Natural killer cell treated with Interleukin-12 subunit alpha and Interleukin-12 subunit beta and Interleukin-15 and Interleukin-18, amount 100 ng/mL, for 72 hours (primary cell): ENCODE data around the gene PML. TPM values are rescaled to one million over a fixed set of nuclear protein-coding genes. Genes with fewer than 3 reads are reported as not detected.

Source experiments
- ATAC-seq, 2 donors: fragments of 150-1000 bp; cut with Tn5 transposase in 1 of 2; sonication (Bioruptor Pico), chemical (Tn5 transposase) in 1 of 2; 2 replicates each; pipeline ENCODE4 v1.10.0; 2021
- DNase-seq: peaks from one replicate; pipeline ENCODE4 v3.0.0; 2022; ENCODE audit warnings: low spot score
- H3K27ac Mint-ChIP-seq, 2 donors: 1 replicate in 1 of 2; 2 replicates in 1 of 2; pipeline ENCODE4 v1.8.0; 2022; ENCODE audit warnings: mixed read lengths in 2 of 2, mild to moderate bottlenecking in 1 of 2, moderate library complexity in 1 of 2
- H3K27me3 Mint-ChIP-seq, 2 donors: 1 replicate in 1 of 2; 2 replicates in 1 of 2; pipeline ENCODE4 v1.8.0; 2022; ENCODE audit warnings: mixed read lengths in 2 of 2
- H3K36me3 Mint-ChIP-seq: one replicate; pipeline ENCODE4 v1.8.0; 2022; ENCODE audit warnings: mixed read lengths
- H3K4me1 Mint-ChIP-seq, 2 donors: 1 replicate in 1 of 2; 2 replicates in 1 of 2; pipeline ENCODE4 v1.8.0; 2022; ENCODE audit warnings: low read depth in 2 of 2, mixed read lengths in 2 of 2, mild to moderate bottlenecking in 1 of 2
- H3K4me3 Mint-ChIP-seq: one replicate; pipeline ENCODE4 v1.8.0; 2022; ENCODE audit warnings: mixed read lengths
- H3K9me3 Mint-ChIP-seq: 2 replicates; pipeline ENCODE4 v1.8.0; 2022; ENCODE audit warnings: mixed read lengths
- total RNA-seq, 2 donors: library from RNA; stranded (reverse); gene quantifications; one replicate each; pipeline ENCODE4 v1.2.3, GENCODE V29; 2022

The PML gene
- total RNA-seq, 2 donors from 2014 or later = 62.6 to 72.3 TPM

DNA sequence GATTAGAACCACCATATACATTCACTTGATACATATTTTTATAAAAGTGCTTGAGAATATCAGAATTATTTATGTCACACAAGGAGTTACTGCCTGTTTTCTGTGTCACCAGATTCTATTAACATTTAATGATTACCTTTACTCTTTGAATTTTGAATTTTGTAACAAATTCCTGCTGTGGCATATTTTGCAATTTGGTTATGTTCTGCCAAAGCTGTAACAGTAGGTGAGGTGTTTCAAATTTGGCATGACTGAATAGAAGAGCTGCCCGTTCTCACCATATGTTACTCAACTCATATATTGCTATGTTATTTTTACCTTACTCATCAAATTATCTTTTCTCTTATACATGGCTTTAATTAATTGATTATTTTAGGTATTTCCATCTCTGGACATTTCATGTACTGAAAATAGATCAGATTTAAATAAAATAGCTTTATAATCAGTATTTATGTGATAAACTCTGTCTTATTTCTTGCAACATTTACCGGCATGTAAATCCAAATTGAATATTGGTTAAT is 18.9 kb downstream of the PML start:
- H3K4me1 Mint-ChIP-seq = peaks cover 25 to 28% of the 10 kb centered on the region in 2 donors
- no peak for ATAC-seq
- no peak overlapping the region for H3K4me3 Mint-ChIP-seq
- no peaks in the 10 kb centered on the region for H3K9me3 Mint-ChIP-seq
- H3K27ac Mint-ChIP-seq = peak overlapping the region in 1 of 2 donors; percentile 47
- no peaks in the 10 kb centered on the region for H3K27me3 Mint-ChIP-seq
- H3K36me3 Mint-ChIP-seq = no peaks in the 10 kb centered on the region
- DNase-seq = no peak

DNA sequence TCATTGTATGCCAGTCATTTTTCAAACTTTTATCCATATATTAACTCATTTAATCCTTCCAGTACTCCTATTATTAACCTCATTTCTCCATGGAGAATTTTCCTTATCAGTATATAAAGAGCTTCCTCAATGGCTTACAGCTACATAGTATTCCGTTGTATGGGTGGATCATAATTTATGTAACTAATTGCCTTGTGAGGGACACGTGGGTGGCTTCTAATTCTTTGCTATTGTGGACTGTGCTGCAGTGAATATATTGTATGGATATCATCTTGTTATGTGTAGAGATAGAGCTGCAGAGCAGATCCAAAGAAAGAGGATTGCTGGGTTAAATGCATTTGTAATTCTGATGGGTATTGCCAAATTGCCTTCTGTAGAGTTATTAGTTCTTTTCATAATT is 25.2 kb downstream of the PML start:
- Mint-ChIP-seq H3K27ac (no peak overlapping the region), H3K9me3 (no peaks in the 10 kb centered on the region), H3K4me1 (peaks cover 12 to 25% of the 10 kb centered on the region in 2 donors), H3K4me3 (no peak overlapping the region), H3K27me3 (no peaks in the 10 kb centered on the region), H3K36me3 (peaks cover 14% of the 10 kb centered on the region)
- DNase-seq = no peak
- ATAC-seq = no peak

- H3K36me3 Mint-ChIP-seq = peaks cover 14% of the 10 kb centered on the region
- ATAC-seq (no peak), DNase-seq (no peak)
- peaks cover 7 to 17% of the 10 kb centered on the region in 2 donors for H3K4me1 Mint-ChIP-seq
- H3K27ac Mint-ChIP-seq = no peak overlapping the region
- no peaks in the 10 kb centered on the region for H3K27me3 Mint-ChIP-seq
- H3K4me3 Mint-ChIP-seq = no peak overlapping the region
- no peaks in the 10 kb centered on the region for H3K9me3 Mint-ChIP-seq
These were observed 28.4 kb downstream of the PML start for GRCh38 chr15:74022706-74023470.

DNA sequence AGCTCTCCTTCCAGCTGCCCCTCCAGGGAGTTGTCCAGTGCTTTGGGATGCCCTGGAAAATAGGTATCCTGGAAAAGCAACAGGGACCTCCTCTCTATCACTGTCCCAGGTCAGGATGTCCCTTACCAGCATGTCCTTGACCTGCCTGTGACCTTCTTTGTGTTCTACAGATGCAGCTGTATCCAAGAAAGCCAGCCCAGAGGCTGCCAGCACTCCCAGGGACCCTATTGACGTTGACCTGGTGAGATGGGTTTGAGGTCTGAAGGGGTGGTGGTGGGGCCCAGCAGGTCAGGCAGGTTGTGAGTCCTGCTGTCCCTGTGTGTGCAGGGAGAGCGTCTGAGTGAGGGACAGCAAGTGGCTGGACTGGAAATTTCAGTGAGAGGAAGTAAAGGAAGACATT is 30.2 kb downstream of the PML start:
- Mint-ChIP-seq H3K27me3 (no peaks in the 10 kb centered on the region), H3K27ac (no peak overlapping the region), H3K4me3 (no peak overlapping the region), H3K9me3 (no peaks in the 10 kb centered on the region), H3K36me3 (peaks cover 14% of the 10 kb centered on the region), H3K4me1 (peaks cover 7 to 13% of the 10 kb centered on the region in 2 donors)
- ATAC-seq (no peak), DNase-seq (no peak)

DNA sequence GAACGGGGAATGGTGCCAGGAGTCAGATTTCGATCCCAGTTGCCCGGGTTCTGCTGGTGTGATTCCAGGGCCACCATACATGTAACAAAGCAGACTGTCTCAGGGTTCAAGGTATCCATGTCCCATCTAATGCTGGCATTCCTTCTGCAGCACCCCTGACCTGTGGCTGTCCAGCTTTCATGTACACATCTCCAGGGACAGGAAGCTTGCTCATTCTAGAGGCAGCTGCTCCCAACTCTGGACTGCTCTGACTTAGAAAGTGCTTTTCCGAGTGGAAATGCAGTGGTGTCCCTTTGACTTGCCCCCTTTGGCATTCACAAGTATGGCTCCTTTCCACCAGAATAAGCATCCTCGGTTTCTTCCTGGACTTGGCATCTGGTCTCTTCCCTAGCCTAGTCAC is 30.9 kb downstream of the PML start:
- no peak overlapping the region for H3K4me3 Mint-ChIP-seq
- H3K4me1 Mint-ChIP-seq = peaks cover 7 to 12% of the 10 kb centered on the region in 2 donors
- no peak overlapping the region for H3K27ac Mint-ChIP-seq
- H3K9me3 Mint-ChIP-seq = no peaks in the 10 kb centered on the region
- H3K27me3 Mint-ChIP-seq = no peaks in the 10 kb centered on the region
- peaks cover 14% of the 10 kb centered on the region for H3K36me3 Mint-ChIP-seq
- DNase-seq (no peak), ATAC-seq (no peak)

DNA sequence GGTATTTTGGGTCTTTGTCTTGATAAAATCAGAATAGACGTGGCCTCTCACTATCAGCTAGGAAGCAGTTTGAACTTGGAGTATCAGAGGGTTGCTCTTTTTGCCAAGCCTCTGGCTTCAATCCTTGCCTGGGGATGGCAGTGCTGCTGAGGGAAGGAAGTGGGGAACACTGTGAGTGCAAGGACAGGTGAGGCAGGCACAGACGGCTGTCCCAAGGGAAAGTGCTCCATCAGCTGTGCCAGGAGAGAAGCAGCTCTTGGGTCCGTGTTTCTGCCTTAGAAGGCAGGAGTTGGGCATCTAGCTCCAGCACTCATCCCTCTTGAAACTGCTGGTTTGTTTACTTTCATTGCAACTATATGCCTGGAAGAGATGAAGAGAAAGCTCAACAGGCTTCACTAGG is 33.2 kb downstream of the PML start:
- H3K9me3 Mint-ChIP-seq = no peaks in the 10 kb centered on the region
- DNase-seq (no peak), ATAC-seq (no peak)
- H3K4me3 Mint-ChIP-seq = no peak overlapping the region
- no peaks in the 10 kb centered on the region for H3K27me3 Mint-ChIP-seq
- no peak overlapping the region for H3K27ac Mint-ChIP-seq
- H3K36me3 Mint-ChIP-seq = peaks cover 7% of the 10 kb centered on the region
- H3K4me1 Mint-ChIP-seq = peaks cover under 1 to 4% of the 10 kb centered on the region in 2 donors

DNA sequence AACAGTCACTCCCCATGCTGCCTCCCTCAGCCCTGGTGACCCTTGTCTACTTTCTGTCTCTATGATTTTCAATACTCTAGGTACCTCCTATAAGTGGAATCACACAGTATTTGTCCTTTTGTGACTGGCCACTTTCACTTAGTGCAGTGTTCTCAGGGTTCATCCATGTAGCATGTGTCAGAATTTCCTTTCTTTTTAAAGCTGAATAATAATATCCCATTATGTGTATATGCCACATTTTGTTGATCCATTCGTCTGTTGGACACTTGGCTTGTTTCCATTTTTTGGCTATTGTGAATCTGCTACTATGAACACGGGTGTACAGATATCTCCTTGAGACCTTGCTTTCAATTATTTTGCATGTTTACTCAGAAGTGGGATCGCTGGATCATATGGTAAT is 34.1 kb downstream of the PML start:
- ATAC-seq (no peak), DNase-seq (no peak)
- H3K36me3 Mint-ChIP-seq = peaks cover 6% of the 10 kb centered on the region
- H3K27ac Mint-ChIP-seq = no peak overlapping the region
- H3K27me3 Mint-ChIP-seq = no peaks in the 10 kb centered on the region
- H3K4me3 Mint-ChIP-seq = no peak overlapping the region
- H3K4me1 Mint-ChIP-seq = no peaks in the 10 kb centered on the region
- no peaks in the 10 kb centered on the region for H3K9me3 Mint-ChIP-seq

DNA sequence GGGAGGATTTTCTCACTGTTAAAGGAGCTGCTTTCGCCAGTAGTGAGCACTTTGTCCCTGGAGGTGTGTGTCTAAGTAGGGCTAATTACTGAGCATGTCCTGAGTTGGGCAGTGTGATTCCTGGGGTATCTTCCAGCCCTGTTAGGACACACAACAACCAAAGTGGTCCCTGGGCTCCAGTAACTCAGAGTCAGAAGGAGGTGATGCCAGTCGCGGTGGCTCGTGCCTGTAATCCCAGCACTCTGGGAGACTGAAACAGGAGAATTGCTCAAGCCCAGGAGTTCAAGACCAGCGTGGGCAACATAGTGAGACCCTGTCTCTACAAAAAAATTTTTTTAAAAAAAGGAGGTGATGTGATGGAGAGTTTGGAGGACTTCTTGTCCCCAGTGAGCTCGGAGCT is 37.5 kb downstream of the PML start:
- Mint-ChIP-seq H3K4me1 (peaks cover 0 to 3% of the 10 kb centered on the region in 2 donors), H3K36me3 (no peaks in the 10 kb centered on the region), H3K4me3 (no peak overlapping the region), H3K9me3 (no peaks in the 10 kb centered on the region), H3K27me3 (no peaks in the 10 kb centered on the region), H3K27ac (no peak overlapping the region)
- ATAC-seq (no peak), DNase-seq (no peak)

GRCh38 chr15:74032606-74033561 is 38.4 kb downstream of the PML start:
- ATAC-seq (no peak), DNase-seq (no peak)
- no peak overlapping the region for H3K4me3 Mint-ChIP-seq
- peaks cover 0 to 7% of the 10 kb centered on the region in 2 donors for H3K4me1 Mint-ChIP-seq
- H3K36me3 Mint-ChIP-seq = peaks cover 4% of the 10 kb centered on the region
- H3K27ac Mint-ChIP-seq = no peak overlapping the region
- H3K27me3 Mint-ChIP-seq = no peaks in the 10 kb centered on the region
- H3K9me3 Mint-ChIP-seq = no peaks in the 10 kb centered on the region

DNA sequence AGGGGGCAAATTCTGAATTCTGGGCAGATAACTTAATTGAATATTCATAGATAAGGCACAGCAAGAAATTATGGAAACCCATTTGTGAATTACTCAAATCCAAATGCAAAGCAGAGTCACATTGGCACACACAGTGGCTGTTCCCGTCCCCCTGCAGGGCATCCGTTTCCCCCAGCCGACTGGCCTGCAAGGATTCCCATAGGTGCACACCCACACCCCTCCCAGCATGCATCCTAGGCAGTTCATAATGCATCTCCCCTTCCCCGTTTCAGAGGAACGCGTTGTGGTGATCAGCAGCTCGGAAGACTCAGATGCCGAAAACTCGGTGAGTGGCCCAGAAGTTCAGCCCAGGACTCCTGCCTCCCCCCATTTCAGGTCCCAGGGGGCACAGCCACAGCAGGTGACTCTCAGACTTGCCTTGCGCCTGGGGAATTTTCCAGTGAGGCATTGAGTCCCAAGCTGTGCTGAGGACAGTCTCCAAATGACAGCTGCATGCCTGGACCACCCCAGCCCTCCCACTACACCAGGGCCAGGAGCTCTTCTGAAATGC is 39.8 kb downstream of the PML start:
- Mint-ChIP-seq H3K9me3 (no peaks in the 10 kb centered on the region), H3K27ac (no peak overlapping the region), H3K4me3 (no peak overlapping the region), H3K27me3 (no peaks in the 10 kb centered on the region), H3K36me3 (peaks cover 4% of the 10 kb centered on the region), H3K4me1 (peaks cover 0 to 8% of the 10 kb centered on the region in 2 donors)
- DNase-seq (no peak), ATAC-seq (no peak)

GRCh38 chr15:74035121-74036017 is 40.9 kb downstream of the PML start:
- Mint-ChIP-seq H3K27me3 (no peaks in the 10 kb centered on the region), H3K27ac (no peak overlapping the region), H3K36me3 (peaks cover 4% of the 10 kb centered on the region), H3K9me3 (no peaks in the 10 kb centered on the region), H3K4me1 (peaks cover 0 to 8% of the 10 kb centered on the region in 2 donors), H3K4me3 (no peak overlapping the region)
- DNase-seq = no peak
- no peak for ATAC-seq

- Mint-ChIP-seq H3K4me3 (no peak overlapping the region), H3K9me3 (no peaks in the 10 kb centered on the region), H3K27ac (no peak overlapping the region), H3K36me3 (peaks cover 4% of the 10 kb centered on the region), H3K27me3 (no peaks in the 10 kb centered on the region), H3K4me1 (peaks cover 0 to 11% of the 10 kb centered on the region in 2 donors)
- DNase-seq (no peak), ATAC-seq (no peak)
These were observed 42.0 kb downstream of the PML start for GRCh38 chr15:74036271-74037170.
